Right atrium auricular region (tissue), 2 donors: Measurements from ENCODE around the gene HPCAL4. TPM values are rescaled to one million over a fixed set of nuclear protein-coding genes. Genes with fewer than 3 reads are reported as not detected.

Experiments
- DNase-seq: peaks from one replicate; pipeline ENCODE4 v3.0.0-alpha.2; 2019; ENCODE audit warnings: low spot score
- H3K27ac ChIP-seq, 2 donors: fragments of 200-600 bp; sonication (generic); 1 replicate in 1 of 2; 2 replicates in 1 of 2; pipeline ENCODE4 v1.5.1; 2016 to 2019
- H3K27me3 ChIP-seq, 2 donors: fragments of 200-600 bp; sonication (generic); one replicate each; pipeline versions ENCODE4 v1.5.1 to v1.6.0; 2017 to 2019
- H3K36me3 ChIP-seq: fragments of 200-600 bp; sonication (generic); one replicate; pipeline ENCODE4 v1.5.1; 2016
- H3K4me1 ChIP-seq, 2 donors: fragments of 200-600 bp; sonication (generic); one replicate each; pipeline versions ENCODE4 v1.5.1 to v1.6.0; 2017 to 2019
- H3K4me3 ChIP-seq, 2 donors: fragments of 200-600 bp; sonication (generic); 1 replicate in 1 of 2; 2 replicates in 1 of 2; pipeline ENCODE4 v1.5.1; 2017 to 2019; ENCODE audit warnings: mild to moderate bottlenecking in 1 of 2, moderate library complexity in 1 of 2
- H3K9me3 ChIP-seq, 2 donors: fragments of 200-600 bp; sonication (generic); one replicate each; pipeline ENCODE4 v1.5.1; 2019
- total RNA-seq, 2 donors: library from RNA; depleted of rRNA; stranded (reverse); fragments of >200 nt; gene quantifications; one replicate each; pipeline ENCODE4 v1.1.0, GENCODE V29; 2016
- TF ChIP-seq, protein P1 (sequence below), 2 donors: fragments of 200-600 bp; sonication (generic); IDR thresholded peaks; one replicate each; pipeline ENCODE4 v1.5.1; 2019; ENCODE audit warnings: antibody characterized with exemption in 2 of 2

HPCAL4 gene
- total RNA-seq, 2 donors from 2014 or later = 1.3 to 2.8 TPM

DNA sequence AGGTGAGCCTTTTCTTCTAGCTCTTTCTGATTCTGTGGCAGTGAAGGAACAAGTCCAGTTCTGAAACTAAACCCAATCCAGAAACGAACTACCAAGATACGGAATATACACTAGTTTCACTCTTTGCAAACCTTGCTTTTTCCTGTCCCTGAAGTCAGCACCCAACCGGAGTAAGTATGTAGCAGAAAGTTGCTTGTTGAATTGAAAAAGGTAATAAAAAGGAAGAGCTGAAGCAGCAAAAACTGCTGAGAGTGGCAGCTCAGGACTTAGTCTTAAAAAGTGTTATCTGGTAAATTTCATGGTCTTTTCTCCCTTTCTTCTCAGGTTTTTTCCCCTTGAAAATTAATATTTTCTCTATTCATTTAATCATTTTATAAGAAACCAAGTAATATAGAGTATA lies 9.9 kb downstream of the HPCAL4 start:
- TF ChIP-seq, protein P1, sequence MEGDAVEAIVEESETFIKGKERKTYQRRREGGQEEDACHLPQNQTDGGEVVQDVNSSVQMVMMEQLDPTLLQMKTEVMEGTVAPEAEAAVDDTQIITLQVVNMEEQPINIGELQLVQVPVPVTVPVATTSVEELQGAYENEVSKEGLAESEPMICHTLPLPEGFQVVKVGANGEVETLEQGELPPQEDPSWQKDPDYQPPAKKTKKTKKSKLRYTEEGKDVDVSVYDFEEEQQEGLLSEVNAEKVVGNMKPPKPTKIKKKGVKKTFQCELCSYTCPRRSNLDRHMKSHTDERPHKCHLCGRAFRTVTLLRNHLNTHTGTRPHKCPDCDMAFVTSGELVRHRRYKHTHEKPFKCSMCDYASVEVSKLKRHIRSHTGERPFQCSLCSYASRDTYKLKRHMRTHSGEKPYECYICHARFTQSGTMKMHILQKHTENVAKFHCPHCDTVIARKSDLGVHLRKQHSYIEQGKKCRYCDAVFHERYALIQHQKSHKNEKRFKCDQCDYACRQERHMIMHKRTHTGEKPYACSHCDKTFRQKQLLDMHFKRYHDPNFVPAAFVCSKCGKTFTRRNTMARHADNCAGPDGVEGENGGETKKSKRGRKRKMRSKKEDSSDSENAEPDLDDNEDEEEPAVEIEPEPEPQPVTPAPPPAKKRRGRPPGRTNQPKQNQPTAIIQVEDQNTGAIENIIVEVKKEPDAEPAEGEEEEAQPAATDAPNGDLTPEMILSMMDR (IDR thresholded peaks at IDR 0.05) = no peak
- H3K4me3 ChIP-seq = no peak overlapping the region
- no peak for DNase-seq
- no peaks in the 10 kb centered on the region for H3K27me3 ChIP-seq
- H3K36me3 ChIP-seq = no peaks in the 10 kb centered on the region
- H3K4me1 ChIP-seq = peaks cover 0 to 9% of the 10 kb centered on the region in 2 donors
- H3K27ac ChIP-seq = no peak overlapping the region
- H3K9me3 ChIP-seq = no peaks in the 10 kb centered on the region

DNA sequence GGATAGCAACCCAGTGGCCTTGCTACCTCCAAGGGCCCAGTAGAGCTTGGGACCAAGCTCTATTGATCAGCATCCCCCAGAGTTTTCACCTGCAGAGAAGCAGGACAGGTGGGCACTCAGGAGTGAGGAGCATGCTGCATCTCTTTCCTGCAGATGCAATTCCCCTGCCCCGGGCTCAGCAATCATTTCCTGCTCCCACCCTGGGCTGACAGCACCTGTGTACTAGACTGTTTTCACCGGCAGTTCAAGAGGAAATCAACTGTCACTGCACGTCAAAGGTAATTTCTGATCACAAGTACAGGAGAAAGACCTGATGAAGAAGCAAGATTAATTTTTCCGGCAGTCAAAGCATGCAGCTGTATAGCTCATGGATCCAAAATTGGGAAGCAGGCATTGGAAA lies 10.5 kb downstream of the HPCAL4 start:
- no peak for DNase-seq
- Histone ChIP-seq H3K36me3 (no peaks in the 10 kb centered on the region), H3K4me1 (peaks cover 0 to 9% of the 10 kb centered on the region in 2 donors), H3K4me3 (no peak overlapping the region), H3K27ac (no peak overlapping the region), H3K27me3 (no peaks in the 10 kb centered on the region), H3K9me3 (no peaks in the 10 kb centered on the region)
- TF ChIP-seq, protein P1 (IDR thresholded peaks at IDR 0.05) = no peak

DNA sequence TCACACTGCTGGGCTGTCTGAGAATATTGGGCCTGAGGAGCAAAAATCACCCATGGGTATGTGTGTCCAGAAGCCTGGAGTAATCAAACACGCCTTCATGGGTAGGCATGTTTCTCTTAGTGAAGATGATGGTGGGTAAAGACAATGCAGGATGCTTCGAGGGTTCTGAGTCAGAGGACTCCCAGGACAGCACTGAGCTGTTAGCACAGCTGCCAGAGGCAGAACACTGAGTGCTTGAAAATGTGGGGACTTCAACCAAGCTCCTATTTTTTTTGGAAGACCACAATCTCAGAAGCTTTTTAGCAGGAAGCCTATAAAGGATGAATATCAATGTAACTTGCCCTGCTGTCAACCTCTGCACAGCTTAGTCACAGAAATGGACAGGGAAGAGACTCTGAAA lies 11.4 kb downstream of the HPCAL4 start:
- Histone ChIP-seq H3K27me3 (no peaks in the 10 kb centered on the region), H3K4me3 (no peak overlapping the region), H3K27ac (no peak overlapping the region), H3K9me3 (no peaks in the 10 kb centered on the region), H3K36me3 (no peaks in the 10 kb centered on the region), H3K4me1 (peaks cover 0 to 9% of the 10 kb centered on the region in 2 donors)
- TF ChIP-seq, protein P1 (IDR thresholded peaks at IDR 0.05) = no peak
- no peak for DNase-seq

DNA sequence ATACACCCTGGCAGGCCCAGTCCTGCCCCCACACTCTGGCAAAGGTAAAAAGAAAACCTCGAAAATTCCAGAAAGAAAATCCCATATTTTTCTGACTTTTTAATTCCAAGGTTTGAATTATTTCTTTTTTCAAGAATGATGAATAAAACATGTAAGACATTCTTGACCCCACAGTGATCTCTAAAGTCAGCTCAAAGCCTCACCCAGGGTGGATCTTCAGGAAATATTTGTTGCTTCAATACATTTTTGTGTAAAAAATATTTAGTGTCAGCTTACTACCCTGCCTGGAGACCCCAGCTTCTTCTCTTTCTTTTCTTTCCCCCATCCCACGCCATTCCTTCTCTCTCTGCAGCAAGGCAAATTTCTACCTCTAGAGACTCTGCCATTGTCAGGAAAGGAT lies 12.3 kb downstream of the HPCAL4 start:
- no peak overlapping the region for H3K27ac ChIP-seq
- no peak overlapping the region for H3K4me3 ChIP-seq
- TF ChIP-seq, protein P1 (IDR thresholded peaks at IDR 0.05) = no peak
- no peak for DNase-seq
- no peaks in the 10 kb centered on the region for H3K27me3 ChIP-seq
- H3K4me1 ChIP-seq = peaks cover 0 to 8% of the 10 kb centered on the region in 2 donors
- no peaks in the 10 kb centered on the region for H3K36me3 ChIP-seq
- no peaks in the 10 kb centered on the region for H3K9me3 ChIP-seq

DNA sequence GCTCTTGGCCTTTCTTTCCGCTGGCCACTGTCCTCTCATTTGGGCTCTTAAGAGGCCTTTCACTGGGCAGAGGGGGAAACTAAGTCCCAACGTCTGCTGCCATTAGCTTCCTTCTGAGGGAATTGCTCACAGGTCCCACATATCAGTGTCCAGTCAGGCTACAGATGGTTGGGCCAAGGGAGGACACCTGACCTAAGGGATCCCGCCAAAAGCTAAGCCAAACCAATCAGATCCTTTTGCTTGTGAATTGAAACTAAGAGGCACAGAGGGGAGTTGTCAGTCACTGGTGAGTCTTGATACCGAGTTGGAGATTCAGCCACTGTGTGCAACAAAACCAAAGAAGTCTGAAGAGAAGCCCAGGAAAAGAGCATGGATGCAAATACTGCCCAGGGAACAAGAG lies 13.6 kb downstream of the HPCAL4 start:
- TF ChIP-seq, protein P1 (IDR thresholded peaks at IDR 0.05) = no peak
- no peak overlapping the region for H3K27ac ChIP-seq

DNA sequence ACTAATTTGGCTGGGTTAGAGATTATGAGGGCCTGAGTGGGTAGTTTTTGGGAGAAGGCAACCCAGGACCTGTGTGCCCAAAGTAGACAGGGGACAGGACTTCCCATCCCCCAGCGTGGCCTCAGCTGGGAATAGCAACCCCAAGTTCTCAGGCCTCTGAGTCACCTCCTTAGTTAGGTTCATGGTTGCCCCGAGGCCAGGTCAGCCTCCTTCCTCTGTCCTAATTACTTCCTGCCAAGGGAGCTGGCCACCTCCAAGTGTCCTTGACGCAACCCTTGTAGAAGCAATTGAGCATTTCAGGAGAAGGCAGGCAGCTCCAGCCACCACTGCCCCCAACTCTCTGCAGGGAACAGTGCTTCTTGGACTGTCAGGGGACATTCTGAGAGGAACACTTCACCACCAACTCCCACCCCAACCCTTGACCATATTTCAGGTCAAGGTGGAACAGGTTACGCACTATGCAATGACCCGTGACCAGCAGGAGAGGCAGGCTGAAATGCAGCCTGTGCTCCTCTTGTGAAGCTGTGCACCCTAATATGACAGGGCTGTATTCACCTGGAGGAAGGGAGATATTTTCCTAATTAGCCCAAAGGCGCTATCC lies 14.2 kb downstream of the HPCAL4 start:
- TF ChIP-seq, protein P1 (IDR thresholded peaks at IDR 0.05) = no peak
- Histone ChIP-seq H3K9me3 (no peaks in the 10 kb centered on the region), H3K4me3 (no peak overlapping the region), H3K4me1 (peaks cover 0 to 7% of the 10 kb centered on the region in 2 donors), H3K27me3 (no peaks in the 10 kb centered on the region), H3K36me3 (no peaks in the 10 kb centered on the region), H3K27ac (no peak overlapping the region)
- DNase-seq = no peak

More for the DNA sequence above, 13.6 kb downstream of the HPCAL4 start:
- H3K4me1 ChIP-seq = peaks cover 0 to under 1% of the 10 kb centered on the region in 2 donors
- no peaks in the 10 kb centered on the region for H3K27me3 ChIP-seq
- no peaks in the 10 kb centered on the region for H3K9me3 ChIP-seq
- H3K4me3 ChIP-seq = no peak overlapping the region
- DNase-seq = no peak
- H3K36me3 ChIP-seq = no peaks in the 10 kb centered on the region
